CD4-positive, alpha-beta T cell treated with Interleukin-2 at 100 ng/mL for 4 hours (primary cell): ENCODE data around the gene OR13C3.
"Not testable (repeated sequence)": the region's sequence is repeated elsewhere in the genome, so short reads cannot be mapped to it uniquely, and the experiment has no call there.

ENCODE experiments used
- DNase-seq: peaks from one replicate; pipeline ENCODE4 v3.0.0-alpha.2; 2020; ENCODE audit warnings: low spot score

OR13C3 gene

GRCh38 chr9:104536756-104537155 lies at the start of gene OR13C3:
OR13C3 (minus strand) TSS chr9:104536856; CDS start chr9:104536723, 133 bp downstream.
- no peak for DNase-seq

DNA sequence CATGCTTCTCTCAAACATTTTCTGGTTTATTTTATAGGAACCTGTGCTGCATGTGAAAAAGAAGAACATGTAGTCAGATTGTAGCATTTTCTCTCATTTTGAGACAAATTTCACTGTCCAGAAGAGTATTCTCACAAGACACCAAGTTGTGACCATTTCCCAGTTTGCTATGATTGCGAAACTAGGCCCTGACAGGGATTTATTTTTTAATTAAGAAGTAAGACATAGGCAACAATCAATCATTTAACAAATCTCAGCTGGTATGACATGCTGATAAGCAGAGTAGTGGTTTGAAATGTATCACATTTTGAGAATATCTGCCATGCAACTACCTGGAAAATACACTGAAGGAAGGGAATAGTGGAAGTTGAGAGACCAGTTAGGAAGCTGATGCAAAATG lies 43.9 kb upstream of the OR13C3 start:
- DNase-seq, result no peak

- no peak for DNase-seq
These were observed 40.6 kb upstream of the OR13C3 start for GRCh38 chr9:104577263-104577662.

DNA sequence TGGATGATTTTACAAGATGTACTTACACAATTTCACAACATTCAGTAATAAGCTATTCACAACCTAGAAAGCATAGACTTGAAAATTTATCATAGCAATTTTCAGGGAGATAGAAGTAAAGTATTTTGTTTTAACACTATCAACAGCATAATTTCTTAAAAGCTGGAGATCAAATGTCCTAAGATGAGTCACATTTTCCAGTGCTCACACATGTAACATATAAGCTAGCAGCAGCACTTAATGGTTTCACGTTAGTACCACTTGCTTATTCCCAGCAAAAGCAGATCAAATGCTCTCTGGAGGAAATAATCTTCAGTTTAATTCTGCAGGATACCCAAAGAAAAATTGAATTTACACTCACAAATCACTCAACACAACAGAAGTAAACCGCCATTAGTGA lies 38.8 kb upstream of the OR13C3 start:
- no peak for DNase-seq

GRCh38 chr9:104572612-104573011 lies 36.0 kb upstream of the OR13C3 start:
- DNase-seq, result no peak

- DNase-seq, result no peak
These were observed 32.2 kb upstream of the OR13C3 start, which contains the start of gene OR13C8 for GRCh38 chr9:104568868-104569267. OR13C8 (plus strand) TSS chr9:104569168; CDS start chr9:104569168, 0 bp downstream.

DNA sequence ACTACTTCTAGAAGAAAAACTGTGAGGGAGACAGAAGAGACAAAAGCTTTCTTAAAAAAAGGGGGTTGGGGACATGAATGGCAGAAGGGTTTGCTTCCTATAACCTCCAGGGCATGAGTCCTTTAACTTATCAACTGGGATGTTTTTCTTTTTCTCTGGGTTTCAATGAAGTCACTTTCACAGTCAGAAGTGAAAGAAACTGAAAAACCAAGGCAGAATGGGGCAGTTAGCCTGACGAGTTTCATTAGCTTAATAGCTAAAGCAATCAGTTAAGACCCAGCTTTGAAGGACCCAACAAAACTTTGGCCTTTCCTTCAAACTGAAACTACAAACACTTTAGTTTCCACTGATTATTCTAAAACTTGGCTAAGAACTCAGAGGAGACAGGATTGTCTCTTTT lies 27.7 kb upstream of the OR13C3 start:
- no peak for DNase-seq

- no peak for DNase-seq
These were observed 20.4 kb upstream of the OR13C3 start for GRCh38 chr9:104556830-104557634.

DNA sequence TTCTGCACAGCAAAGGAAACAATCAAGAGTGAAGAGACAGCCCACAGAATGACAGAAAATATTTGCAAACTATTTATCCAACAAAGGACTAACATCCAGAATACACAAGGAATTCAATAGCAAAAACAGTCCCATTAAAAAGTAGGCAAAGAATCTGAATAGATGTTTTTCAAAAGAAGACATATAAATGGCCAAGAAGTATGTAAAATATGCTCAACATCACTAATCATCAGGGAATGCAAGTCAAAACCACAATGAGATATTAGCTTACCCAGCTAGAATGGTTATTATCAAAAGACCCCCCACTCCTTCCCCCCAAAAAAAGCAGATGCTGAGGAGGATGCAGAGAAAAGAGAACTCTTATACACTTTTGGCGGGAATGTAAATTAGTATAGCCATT lies 18.9 kb upstream of the OR13C3 start:
- no peak for DNase-seq

DNA sequence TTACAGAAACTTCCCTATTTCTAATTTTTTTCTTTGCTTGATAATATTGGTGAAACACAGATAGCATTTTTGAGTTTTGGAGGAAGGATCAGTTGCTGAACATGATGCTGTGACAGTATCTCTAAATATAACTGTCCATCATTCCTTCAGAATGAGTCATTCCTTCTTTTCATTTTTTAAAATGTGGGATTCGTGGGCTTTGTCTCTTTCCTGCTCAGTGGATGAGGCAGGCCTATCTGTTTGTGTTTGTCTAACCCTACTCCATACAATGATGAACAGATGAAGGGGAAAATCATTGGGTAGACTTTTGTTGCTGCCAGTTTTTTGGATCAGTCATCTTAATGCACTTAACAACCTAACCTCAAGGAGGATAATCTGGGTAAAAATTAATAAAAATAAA lies 16.6 kb upstream of the OR13C3 start:
- no peak for DNase-seq

- no peak for DNase-seq
These were observed 8.0 kb upstream of the OR13C3 start for GRCh38 chr9:104544644-104545043.

DNA sequence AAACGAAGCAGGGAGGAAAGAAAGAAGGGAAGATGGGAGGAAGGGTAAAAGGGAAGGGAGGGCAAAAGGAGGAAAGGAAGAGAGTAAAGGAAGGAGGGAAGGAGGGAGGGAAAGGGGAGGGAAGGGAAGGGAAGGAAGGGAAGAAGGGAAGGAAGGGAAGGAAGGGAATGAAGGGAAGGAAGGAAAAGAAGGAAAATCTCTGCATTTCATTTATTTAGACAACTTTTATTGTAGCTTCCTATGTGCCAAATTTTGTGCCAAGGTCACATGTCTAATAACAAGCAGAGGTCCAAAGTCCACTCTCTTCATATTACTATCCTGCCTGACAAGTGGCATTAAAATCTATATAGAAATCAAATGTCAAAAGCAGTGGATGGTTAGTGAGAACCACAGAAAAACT lies 2.6 kb upstream of the OR13C3 start:
- no peak for DNase-seq

- DNase-seq, result no peak
These were observed 9.5 kb downstream of the OR13C3 start, which contains the start of gene OR13C4 for GRCh38 chr9:104527109-104527508. OR13C4 (minus strand) TSS chr9:104527209; CDS start chr9:104527209, 0 bp downstream.

DNA sequence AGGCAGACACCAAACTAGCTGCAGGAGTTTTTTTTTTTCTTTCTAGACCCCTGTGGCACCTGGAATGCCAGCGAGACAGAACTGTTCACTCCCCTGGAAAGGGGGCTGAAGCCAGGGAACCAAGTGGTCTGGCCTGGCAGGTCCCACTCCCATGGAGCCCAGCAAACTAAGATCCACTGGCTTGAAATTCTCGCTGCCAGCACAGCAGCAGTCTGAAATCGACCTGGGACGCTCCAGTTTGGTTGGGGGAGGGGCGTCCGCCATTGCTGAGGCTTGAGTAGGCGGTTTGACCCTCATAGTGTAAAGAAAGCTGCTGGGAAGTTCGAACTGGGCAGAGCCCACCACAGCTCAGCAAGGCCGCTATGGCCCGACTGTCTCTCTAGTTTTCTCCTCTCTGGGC lies 16.4 kb downstream of the OR13C3 start:
- not testable (repeated sequence) for DNase-seq

DNA sequence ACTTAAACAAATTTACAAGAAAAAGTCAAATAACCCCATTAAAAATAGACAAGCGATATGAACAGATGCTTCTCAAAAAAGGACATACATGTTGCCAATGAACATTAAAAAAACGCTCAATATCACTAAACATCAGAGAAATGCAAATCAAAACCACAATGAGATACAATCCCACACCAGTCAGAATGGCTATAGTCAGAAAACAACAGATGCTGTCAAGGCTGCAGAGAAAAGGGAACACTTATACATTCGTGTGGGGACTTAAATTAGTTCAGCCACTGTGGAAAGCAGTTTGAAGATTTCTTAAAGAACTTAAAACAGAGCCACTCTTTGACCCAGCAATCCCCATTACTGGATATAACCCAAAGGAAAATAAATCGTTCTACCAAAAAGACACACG lies 21.8 kb downstream of the OR13C3 start:
- DNase-seq, result no peak

DNA sequence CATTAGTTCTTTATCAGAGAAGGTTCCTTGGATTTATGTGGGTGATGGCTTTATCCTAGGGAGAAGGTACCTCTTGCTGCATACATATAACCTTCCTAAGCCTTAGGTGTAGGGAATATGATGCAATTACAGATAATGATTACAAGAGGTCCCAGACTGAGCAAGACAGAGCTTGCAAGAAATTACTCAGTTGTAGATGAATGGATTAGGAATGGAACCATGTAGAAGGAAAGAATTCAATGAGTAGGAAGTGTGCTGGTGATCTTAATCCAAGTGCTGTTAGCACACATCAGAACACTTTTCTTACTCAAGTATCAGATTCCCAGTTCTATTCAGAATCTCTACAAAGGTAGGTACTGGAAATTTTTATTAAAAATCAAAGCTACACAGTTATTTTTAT lies 30.1 kb downstream of the OR13C3 start:
- DNase-seq, result no peak

DNA sequence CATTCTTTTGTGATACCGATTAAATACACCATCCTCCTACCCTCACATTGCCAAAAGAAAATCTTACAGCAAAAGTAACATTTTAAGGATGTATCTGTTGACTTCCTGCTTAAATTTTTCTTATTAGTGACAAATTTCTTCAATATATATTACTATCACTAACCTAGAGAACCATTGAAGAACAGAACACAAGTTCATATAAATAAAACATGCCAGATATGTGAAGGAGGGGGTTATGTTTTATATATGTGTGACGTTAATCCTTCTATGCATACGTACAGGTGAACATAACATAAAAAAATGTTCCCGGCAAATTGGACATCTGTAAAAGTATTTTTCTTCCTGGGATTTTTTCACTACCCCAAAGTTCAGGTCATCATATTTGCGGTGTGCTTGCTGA lies 32.7 kb downstream of the OR13C3 start, which contains the start of gene OR13F1:
Gene OR13F1, plus strand, starts transcription at position 301 of the 400 bp plus-strand sequence. Its CDS starts 0 bp downstream, at position 301.
- no peak for DNase-seq

DNA sequence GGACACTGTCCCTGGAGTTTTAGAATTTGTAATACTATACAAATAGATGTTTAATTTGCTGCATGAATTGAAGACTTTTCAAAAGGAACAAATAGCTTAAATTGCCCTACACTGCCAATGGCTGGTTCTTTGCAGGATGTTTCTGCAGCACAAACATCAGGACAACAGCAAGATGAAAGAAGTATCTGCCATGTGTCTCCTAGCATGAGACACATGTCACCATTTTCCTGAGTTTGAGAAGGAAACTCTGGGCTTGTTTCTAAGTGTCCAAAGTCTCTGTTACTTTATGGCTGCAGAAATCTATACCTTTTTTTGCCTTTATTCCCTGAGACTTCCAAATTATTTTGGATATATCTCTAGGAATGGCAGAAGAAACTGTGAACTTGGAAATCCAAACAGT lies 33.2 kb downstream of the OR13C3 start:
- no peak for DNase-seq

- DNase-seq, result no peak
These were observed 41.8 kb downstream of the OR13C3 start for GRCh38 chr9:104494808-104495207.
